Left lobe of liver (tissue), 2 donors: ENCODE measurements around the gene KRT78. TPM values are rescaled to one million over a fixed set of nuclear protein-coding genes. Genes with fewer than 3 reads are reported as not detected.

Source experiments
- ATAC-seq: fragments of 200-7000 bp; cut with Tn5 transposase; one replicate; pipeline ENCODE4 v1.9.1; 2020; ENCODE audit warnings: mild to moderate bottlenecking, moderate library complexity
- DNase-seq: peaks from one replicate; pipeline ENCODE4 v3.0.0-alpha.2; 2020; ENCODE audit warnings: low spot score
- total RNA-seq: library from RNA; stranded (reverse); gene quantifications from one replicate; pipeline ENCODE4 v1.2.1, GENCODE V29; 2021
- donor health status: DM: no; HTN: no; CAD: no; lungs with moderate emphysema.
- donor health status: DM: no; HTN: yes; CAD: no.

KRT78 gene
- total RNA-seq, 1 donor from 2014 or later = not detected

GRCh38 chr12:52839436-52840105 lies 9.2 kb downstream of the KRT78 start:
- DNase-seq (no peak), ATAC-seq (no peak)

DNA sequence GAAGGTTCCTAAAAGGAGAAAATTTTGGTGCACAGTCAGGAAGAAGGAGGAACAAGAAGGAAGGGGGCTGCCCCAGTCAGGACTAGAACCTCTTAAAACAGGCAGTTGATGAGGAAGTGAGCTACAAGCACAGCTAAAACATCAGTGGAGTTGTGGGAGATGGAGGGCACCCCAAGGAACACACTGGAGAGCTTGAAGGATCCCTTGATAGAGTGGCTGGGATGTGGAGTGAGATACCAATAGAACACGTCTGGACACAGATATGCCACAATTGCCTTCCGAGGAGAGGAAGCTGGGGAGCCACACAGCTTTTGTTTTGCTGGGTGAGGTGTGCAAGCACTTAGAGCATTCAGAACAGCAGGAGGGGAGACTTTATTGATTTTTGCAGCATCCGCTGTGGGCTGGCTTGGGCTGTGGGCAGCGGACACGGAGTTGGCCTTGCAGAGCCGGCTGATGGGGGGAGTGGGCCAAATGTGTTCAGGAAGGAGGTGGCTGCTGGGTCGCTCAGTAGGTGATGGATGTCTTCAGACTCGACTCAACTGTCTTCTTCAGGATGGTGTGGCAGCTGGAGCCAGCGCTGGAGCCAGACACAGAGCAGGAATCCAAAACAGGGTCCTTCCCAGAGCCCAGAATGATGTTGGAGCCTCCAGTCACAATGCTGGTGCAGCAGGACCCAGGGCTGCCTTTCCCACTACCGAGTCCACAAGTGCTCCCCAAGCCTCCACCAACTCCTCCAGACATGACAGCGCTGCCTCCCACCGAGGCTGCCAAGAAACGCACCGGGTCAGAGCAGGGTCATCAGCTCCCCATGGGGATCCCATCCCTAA lies 10.0 kb downstream of the KRT78 start:
- ATAC-seq (no peak), DNase-seq (no peak)

DNA sequence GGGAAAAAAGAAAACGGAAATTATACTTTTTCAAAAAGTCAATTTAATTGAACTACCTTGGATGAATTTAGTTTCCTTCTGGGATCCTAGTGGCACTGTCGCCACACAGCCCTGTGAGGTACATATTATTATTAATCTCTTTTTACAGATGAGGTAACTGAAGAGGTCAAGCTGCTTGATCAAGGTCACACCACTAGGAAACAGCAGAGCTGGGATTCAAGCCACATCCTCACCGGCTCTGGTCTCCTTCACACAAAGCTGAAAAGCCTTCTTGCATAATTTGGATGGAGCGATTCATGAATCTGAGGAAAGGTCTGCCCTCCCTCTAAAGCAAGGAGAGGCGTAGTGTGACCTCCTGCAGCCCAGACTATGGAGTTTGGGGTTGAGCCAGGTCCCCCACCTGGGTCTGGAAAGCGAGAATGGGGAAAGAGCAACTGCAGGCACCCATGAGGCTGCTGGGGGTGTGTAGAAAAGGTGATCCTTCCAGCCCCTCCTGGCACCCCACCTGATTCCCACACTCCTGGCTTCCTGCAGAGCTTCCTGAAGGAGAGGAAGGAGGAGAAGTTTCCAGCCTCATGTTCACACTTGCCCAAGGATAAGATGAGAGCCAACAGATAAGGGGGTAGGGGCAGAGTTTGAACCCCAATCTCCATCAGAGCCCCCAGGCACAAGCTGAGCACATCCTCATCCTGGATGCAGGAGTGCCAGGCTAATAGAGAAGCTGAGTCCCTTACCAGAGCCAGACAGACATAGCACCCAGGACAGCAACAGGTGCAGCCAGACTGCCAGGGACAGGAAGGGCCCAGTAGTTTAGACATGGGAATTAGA lies 10.8 kb downstream of the KRT78 start:
- no peak for DNase-seq
- no peak for ATAC-seq

- DNase-seq (no peak), ATAC-seq (no peak)
These were observed 11.4 kb downstream of the KRT78 start for GRCh38 chr12:52837413-52837741.

DNA sequence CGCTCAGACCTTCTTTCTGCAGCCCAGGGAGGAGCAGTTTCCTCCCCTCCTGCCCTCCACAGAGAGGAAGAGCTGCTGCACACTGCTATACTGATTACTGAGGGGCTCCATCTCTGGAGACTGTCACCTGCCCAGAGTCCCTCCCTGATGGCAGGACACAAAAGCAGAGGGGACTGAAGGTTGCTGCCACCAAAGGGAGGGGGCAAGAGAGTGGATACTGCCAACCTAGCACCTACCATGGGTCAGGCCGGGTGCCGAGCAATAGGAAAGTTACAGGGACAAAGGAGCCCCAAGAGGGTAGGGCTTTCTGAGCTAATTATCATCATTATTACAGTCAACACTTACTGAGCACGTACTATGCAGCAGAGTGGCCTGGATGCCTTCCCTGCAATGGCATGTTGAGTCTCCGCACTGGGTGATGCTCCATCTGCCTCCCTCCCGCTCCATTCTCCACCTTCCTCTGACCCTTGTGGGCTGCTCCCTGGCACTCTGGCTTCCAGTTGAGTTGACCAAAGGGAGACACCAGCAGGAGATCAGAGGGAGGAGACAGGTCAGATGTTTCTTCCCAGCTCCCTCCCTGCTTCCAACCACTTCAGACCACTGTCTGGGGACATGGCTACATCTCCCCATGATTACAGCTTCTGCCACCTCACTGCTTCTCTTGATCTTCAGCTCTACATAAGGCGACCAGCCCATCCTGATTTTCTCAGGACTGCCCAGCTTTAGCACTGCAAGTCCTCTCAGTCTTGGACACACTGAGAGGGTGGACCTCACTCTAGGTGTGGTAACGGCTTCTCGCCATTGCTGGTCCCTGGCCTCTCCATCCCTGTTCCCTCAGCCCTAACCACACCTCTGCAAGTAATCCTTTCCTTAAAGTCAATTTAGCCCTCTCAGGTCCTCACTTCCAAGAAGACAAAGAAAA lies 12.0 kb downstream of the KRT78 start:
- DNase-seq = no peak
- ATAC-seq = no peak

GRCh38 chr12:52836042-52836466 lies 12.7 kb downstream of the KRT78 start:
- ATAC-seq (no peak), DNase-seq (no peak)

- DNase-seq = no peak
- no peak for ATAC-seq
These were observed 13.3 kb downstream of the KRT78 start for GRCh38 chr12:52835271-52836041.

- no peak for DNase-seq
- no peak for ATAC-seq
These were observed 14.1 kb downstream of the KRT78 start for GRCh38 chr12:52834727-52835001.

DNA sequence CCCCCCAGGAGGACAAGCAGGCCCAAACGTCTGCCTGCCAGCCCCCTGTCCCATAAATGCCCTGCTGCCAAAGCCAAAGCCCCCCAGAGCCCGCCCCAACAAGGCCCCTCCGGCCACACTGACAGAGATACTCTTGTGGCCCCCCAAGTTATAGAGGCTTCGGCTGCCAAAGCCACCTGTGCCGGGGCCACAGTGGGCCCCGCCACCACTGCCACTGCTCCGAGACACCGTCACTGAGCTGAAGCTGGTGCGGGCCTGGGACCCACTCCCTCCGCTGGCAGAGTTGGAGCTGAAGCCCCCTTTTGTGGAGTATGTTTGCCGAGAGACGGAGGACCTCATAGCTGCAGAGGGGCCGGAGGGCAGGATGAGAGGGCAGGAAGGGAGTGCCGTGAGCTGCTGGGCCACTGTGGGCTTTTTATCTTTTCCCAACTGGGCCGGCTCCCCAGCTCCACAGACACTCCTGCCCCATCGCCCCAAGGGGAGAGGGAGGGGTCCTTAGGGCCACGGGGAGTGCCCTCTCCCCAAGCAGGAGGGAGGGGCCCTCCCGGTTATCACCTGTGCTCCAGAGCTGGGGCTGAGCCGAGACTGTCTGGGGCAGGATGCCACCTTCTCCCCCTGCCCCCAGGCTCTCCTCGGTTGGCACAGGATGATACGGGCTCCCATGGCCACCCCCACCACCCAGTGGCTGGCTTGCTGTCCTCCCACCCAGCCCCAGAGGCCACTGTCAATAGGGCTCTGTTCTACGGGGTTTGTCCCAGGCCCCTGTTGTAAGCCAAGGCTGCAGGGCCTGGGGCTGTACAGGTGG lies 14.7 kb downstream of the KRT78 start, which contains the start of gene KRT79:
Gene KRT79, minus strand, starts transcription at position 390 of the 805 bp plus-strand sequence. Its CDS starts 51 bp downstream, at position 339.
- no peak for DNase-seq

DNA sequence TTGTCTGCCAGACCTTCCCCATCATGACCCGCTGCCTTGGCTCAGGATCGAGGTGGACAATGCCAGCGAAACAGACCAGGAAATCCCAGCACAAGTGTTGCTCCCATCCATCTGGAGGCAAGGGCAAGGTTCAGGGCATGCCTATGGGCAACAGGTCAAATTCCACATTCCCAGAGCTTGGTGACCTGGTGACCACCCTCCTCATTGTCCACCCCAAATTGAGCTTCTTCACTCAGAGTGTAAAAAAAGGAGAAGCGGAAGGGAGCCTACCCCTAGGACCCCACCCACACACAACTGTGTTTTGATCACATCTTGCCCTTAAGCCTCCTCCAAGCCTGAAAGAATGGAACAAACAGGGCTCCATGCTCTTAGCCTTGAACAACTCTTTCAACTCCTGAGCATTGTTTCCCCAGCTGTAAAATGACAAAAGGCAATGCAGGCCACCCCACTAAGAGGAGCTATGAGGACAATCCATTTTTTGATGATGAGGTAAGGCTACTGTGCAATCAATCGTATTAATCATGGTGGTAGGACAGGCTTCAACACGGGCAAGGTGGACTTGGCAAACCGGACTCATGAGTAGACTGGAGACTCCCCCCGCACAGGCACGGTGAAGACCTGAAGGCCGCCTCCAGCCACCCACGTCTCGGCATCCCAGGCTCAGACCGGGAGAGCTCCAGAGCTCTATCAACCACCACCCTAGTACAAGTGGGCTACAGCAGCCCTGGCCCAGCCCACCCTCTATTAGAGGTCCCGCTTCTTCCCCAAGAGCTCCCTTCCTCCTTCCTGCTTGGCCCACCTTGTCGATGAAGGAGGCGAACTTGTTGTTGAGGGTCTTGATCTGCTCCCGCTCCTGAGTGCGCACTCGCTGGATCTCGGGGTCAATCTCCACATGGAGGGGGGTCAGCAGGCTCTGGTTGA lies 15.5 kb downstream of the KRT78 start:
- DNase-seq = no peak
- no peak for ATAC-seq

More for the DNA sequence above, 14.7 kb downstream of the KRT78 start, which contains the start of gene KRT79:
- ATAC-seq = no peak

- no peak for DNase-seq
- ATAC-seq = no peak
These were observed 16.3 kb downstream of the KRT78 start for GRCh38 chr12:52832451-52832850.

- DNase-seq = no peak
- ATAC-seq = no peak
These were observed 17.5 kb downstream of the KRT78 start for GRCh38 chr12:52831251-52831650.

DNA sequence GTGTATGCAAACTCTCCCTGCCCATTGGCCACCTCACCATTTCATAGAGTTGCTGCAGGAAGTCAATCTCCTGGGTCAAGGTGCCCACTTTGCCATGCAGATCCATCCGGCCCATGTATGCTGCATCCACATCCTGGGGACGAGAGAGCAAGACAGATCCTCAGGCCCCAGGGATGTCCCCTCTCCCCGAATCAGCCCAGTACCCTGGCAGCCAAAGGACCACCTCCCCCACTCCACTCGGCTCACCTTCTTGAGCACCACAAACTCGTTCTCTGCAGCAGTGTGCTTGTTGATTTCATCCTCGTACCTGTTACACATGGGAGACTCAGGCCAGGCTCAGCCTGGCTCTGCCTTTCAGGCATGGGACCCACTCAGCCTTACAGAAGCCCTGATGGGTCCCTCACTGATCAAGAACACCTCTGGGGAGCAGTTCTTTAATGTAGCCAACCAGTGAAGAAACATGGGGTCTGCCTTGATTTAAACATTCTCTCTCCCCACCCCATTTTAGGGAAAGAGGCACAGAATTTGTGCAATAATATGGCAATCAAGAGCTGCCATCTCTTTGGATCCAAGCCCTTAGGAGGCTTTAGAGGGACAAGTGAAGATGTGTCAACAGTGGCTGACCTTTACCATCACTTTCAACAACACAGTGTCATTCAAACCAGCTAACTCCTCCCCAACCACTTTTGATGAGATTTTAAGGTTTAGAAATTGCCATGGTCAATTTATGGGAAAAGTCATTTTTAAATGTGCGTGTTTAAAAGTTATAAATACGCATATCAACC lies 18.6 kb downstream of the KRT78 start:
- no peak for ATAC-seq
- no peak for DNase-seq

- ATAC-seq (no peak), DNase-seq (no peak)
These were observed 20.2 kb downstream of the KRT78 start for GRCh38 chr12:52828591-52829021.

GRCh38 chr12:52828156-52828555 lies 20.6 kb downstream of the KRT78 start:
- no peak for ATAC-seq
- DNase-seq = no peak

DNA sequence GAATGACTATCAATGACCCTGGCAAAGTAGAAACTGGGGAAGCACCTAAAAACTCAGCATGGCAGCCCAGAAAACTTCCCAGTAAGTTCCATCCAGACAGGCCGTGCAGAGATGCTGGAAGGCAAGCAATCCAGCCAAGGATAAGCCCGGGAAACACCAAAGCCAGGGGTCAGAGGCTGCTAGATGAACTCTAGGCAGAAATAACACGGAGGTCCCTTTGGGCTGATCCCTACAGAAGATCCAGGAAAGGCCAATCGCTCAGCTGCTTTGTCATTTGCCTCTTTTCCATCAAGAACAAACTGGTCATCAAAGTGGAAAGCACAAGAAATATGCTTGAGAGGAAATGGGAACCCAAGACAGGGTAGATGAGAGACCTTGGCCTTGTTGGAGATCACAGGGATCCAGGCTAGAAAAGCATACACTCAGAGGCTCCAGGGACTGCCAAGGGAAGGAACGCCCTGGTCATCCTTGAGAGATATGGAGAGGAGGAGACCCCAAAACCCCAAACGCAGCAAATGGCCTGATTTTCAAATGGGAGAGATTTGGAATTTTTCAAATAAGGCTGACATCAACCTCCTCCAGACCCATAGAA lies 21.2 kb downstream of the KRT78 start:
- ATAC-seq = no peak

More for the DNA sequence above, 21.2 kb downstream of the KRT78 start:
- DNase-seq = no peak
